ENCODE data around the gene XYLT1. TPM values are rescaled to one million over a fixed set of nuclear protein-coding genes. Genes with fewer than 3 reads are reported as not detected.

XYLT1 gene
- total and polyA plus RNA-seq, 7 donors, result 0.67 to 2.5 (median 1.7) TPM

GRCh38 chr16:17126156-17126555 lies 344.6 kb downstream of the XYLT1 start:
- no peak for TF ChIP-seq CTCF (IDR thresholded peaks at IDR 0.05)
- Histone ChIP-seq H3K27me3 (ENCODE audit: insufficient read depth in 3 of 3, low read length in 2 of 3) (no peaks in the 10 kb centered on the region), H3K27ac (no peak overlapping the region), H3K9me3 (no peaks in the 10 kb centered on the region), H3K36me3 (ENCODE audit: insufficient read depth in 1 of 2, low read depth in 1 of 2) (no peaks in the 10 kb centered on the region), H3K4me1 (no peaks in the 10 kb centered on the region), H3K4me3 (no peak overlapping the region)
- intact Hi-C loops (cut with DNase I), result no loop called here
- 55 to 63% (median 57%) methylated on average over 3 of the region's 3 CpGs for WGBS, 3 donors
- ATAC-seq, result no peak
- DNase-seq, result no peak

GRCh38 chr16:17125671-17126070 lies 345.1 kb downstream of the XYLT1 start:
- Histone ChIP-seq H3K27ac (no peak overlapping the region), H3K36me3 (ENCODE audit: insufficient read depth in 1 of 2, low read depth in 1 of 2) (no peaks in the 10 kb centered on the region), H3K27me3 (ENCODE audit: insufficient read depth in 3 of 3, low read length in 2 of 3) (no peaks in the 10 kb centered on the region), H3K9me3 (no peaks in the 10 kb centered on the region), H3K4me3 (no peak overlapping the region), H3K4me1 (no peaks in the 10 kb centered on the region)
- DNase-seq (no peak), ATAC-seq (no peak)
- no peak for TF ChIP-seq CTCF (IDR thresholded peaks at IDR 0.05)
- intact Hi-C loops (cut with DNase I), result no loop called here

- H3K27me3 ChIP-seq (ENCODE audit: insufficient read depth in 3 of 3, low read length in 2 of 3), result no peaks in the 10 kb centered on the region
- H3K9me3 ChIP-seq, result no peaks in the 10 kb centered on the region
- DNase-seq (no peak), ATAC-seq (no peak)
- H3K27ac ChIP-seq, result no peak overlapping the region
- H3K4me1 ChIP-seq, result no peaks in the 10 kb centered on the region
- TF ChIP-seq CTCF (IDR thresholded peaks at IDR 0.05), result no peak
- 84 to 92% (median 88%) methylated on average over 5 of the region's 5 CpGs for WGBS, 3 donors
- intact Hi-C loops (cut with DNase I), result no loop called here
- H3K36me3 ChIP-seq (ENCODE audit: insufficient read depth in 1 of 2, low read depth in 1 of 2), result no peaks in the 10 kb centered on the region
- H3K4me3 ChIP-seq, result no peak overlapping the region
These were observed 352.7 kb downstream of the XYLT1 start for GRCh38 chr16:17117906-17118577.

GRCh38 chr16:17116595-17117322 lies 354.0 kb downstream of the XYLT1 start:
- WGBS, 3 donors, result 89 to 94% (median 93%) methylated on average over 4 of the region's 4 CpGs
- Histone ChIP-seq H3K27me3 (ENCODE audit: insufficient read depth in 3 of 3, low read length in 2 of 3) (no peaks in the 10 kb centered on the region), H3K4me1 (no peaks in the 10 kb centered on the region), H3K4me3 (no peak overlapping the region), H3K27ac (no peak overlapping the region), H3K9me3 (no peaks in the 10 kb centered on the region), H3K36me3 (ENCODE audit: insufficient read depth in 1 of 2, low read depth in 1 of 2) (no peaks in the 10 kb centered on the region)
- DNase-seq (no peak), ATAC-seq (no peak)
- no peak for TF ChIP-seq CTCF (IDR thresholded peaks at IDR 0.05)
- intact Hi-C loops (cut with DNase I), result no loop called here

Data from psoas muscle (tissue), 8 donors.